Nephron progenitor cell (in vitro differentiated cells): ENCODE data around the gene AQP6.

Experiments used
- DNase-seq: peaks from one replicate; pipeline ENCODE4 v3.0.0; 2021
- H3K27ac Mint-ChIP-seq: 2 replicates; pipeline ENCODE4 v1.8.0; 2021; ENCODE audit warnings: mild to moderate bottlenecking, moderate library complexity, mixed read lengths
- H3K27me3 Mint-ChIP-seq: 2 replicates; pipeline ENCODE4 v1.8.0; 2021; ENCODE audit warnings: mild to moderate bottlenecking, low read depth, mixed read lengths; ENCODE audit not compliant: poor library complexity
- H3K36me3 Mint-ChIP-seq: 2 replicates; pipeline ENCODE4 v1.8.0; 2021; ENCODE audit warnings: low read depth, mixed read lengths
- H3K4me1 Mint-ChIP-seq: 2 replicates; pipeline ENCODE4 v1.8.0; 2021; ENCODE audit warnings: mixed read lengths
- H3K4me3 Mint-ChIP-seq: 2 replicates; pipeline ENCODE4 v1.8.0; 2021; ENCODE audit warnings: mild to moderate bottlenecking, moderate library complexity, mixed read lengths
- H3K9me3 Mint-ChIP-seq: 2 replicates; pipeline ENCODE4 v1.8.0; 2021; ENCODE audit warnings: mild to moderate bottlenecking, moderate library complexity, mixed read lengths
- TF ChIP-seq, protein P1 (sequence below): fragments of 200-600 bp; sonication (generic); IDR thresholded peaks from 2 replicates; pipeline ENCODE4 v1.5.0; 2021; ENCODE audit warnings: antibody characterized with exemption

Gene AQP6

DNA sequence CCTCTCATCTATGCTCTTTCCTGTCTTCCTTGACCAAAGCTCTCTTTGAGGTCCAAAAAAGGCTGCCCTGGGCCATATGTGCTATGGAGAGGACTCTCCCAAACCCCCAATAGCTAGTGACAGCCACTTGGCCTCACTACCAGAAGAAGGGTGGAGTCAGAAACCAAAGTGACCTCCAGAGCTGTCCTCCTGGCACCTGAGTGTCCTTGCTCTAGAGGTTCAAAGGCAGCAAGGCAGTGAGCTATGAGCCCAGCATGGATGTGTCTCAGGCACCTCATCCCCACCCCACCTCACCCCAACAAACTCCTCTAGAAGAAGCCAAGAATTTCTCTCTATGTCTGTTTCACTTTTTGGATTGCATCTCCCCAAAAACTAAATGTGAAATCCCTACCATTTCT is 15.2 kb upstream of the AQP6 start:
- no peaks in the 10 kb centered on the region for H3K9me3 Mint-ChIP-seq
- no peak overlapping the region for H3K4me3 Mint-ChIP-seq
- H3K36me3 Mint-ChIP-seq, result no peaks in the 10 kb centered on the region
- no peak overlapping the region for H3K27ac Mint-ChIP-seq
- TF ChIP-seq, protein P1, sequence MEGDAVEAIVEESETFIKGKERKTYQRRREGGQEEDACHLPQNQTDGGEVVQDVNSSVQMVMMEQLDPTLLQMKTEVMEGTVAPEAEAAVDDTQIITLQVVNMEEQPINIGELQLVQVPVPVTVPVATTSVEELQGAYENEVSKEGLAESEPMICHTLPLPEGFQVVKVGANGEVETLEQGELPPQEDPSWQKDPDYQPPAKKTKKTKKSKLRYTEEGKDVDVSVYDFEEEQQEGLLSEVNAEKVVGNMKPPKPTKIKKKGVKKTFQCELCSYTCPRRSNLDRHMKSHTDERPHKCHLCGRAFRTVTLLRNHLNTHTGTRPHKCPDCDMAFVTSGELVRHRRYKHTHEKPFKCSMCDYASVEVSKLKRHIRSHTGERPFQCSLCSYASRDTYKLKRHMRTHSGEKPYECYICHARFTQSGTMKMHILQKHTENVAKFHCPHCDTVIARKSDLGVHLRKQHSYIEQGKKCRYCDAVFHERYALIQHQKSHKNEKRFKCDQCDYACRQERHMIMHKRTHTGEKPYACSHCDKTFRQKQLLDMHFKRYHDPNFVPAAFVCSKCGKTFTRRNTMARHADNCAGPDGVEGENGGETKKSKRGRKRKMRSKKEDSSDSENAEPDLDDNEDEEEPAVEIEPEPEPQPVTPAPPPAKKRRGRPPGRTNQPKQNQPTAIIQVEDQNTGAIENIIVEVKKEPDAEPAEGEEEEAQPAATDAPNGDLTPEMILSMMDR, result no peak
- no peak for DNase-seq
- peaks cover 43% of the 10 kb centered on the region for H3K4me1 Mint-ChIP-seq
- H3K27me3 Mint-ChIP-seq, result peaks cover 68% of the 10 kb centered on the region

DNA sequence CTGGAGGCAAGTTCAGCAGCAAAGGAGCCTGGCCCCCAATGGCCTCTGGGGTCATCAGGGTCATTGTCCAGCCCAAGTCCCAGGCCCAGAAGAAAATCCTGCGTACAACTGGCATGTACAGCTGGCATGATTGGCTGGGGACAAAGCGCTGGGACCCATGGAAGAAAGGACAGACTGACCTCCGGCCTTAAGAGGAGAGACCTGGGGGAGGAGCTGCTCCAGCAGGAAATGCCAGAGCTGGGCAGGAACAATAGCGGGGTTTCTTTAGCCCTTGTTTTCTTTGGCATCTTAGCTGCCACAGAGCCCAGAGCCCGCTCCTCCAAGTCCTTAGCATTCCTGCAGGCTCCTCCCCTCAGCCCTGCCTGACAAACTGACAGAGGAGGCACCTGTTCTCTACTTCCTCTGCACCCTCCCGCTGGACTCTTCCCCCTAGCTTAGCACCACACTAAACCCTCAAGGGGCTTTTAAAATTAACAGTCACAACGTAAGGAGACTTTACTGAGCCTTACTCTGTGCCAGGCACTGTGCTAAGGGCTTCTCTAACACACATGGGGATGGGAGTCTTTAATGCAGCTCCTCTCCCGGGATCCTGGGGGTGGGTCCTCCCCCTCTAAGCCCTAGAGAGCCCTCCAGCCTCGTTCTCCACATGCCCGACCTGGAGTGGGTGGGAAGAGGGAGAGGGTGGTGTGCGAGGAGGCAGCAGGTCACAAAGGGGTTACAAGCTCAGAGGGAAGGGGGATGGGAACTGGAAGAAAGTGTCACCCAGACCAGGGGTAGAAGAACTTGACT is 12.9 kb upstream of the AQP6 start:
- peak overlapping the region; percentile 78 for H3K4me3 Mint-ChIP-seq
- H3K27me3 Mint-ChIP-seq, result peaks cover 84% of the 10 kb centered on the region
- H3K9me3 Mint-ChIP-seq, result no peaks in the 10 kb centered on the region
- TF ChIP-seq, protein P1, result no peak
- no peak overlapping the region for H3K27ac Mint-ChIP-seq
- peaks cover 37% of the 10 kb centered on the region for H3K4me1 Mint-ChIP-seq
- DNase-seq, result no peak
- H3K36me3 Mint-ChIP-seq, result no peaks in the 10 kb centered on the region

DNA sequence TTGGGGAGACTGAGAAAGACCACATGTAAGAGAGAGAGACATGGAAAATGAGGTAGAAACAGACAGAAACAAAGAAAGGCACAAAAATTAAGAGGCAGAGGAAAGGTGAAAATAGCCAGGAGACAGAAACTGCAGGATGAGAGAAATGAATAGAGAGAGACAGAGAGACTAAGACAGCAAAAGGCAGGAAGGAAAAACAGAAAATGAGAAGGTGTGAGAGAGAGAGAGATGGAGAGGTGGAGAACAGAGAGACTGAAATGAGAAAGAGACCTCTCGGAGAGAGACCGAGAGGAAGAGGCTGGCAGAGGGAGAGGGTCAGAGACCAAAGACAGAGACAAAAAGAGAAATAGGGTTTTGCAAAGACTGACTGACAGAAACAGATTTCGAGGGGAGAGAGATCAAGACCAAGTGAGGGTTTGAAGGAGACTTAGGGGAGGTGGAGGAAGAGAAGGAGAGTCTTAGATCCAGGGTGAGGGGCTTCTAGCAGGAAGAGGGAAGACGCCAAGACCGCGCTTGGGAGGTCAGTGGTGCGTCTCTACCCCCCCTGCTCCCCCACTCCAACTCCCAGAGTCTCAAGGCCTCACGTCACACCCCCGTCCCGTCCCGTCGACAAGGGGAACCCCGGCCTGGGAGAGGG is 12.2 kb upstream of the AQP6 start:
- H3K4me3 Mint-ChIP-seq, result peak overlapping the region; percentile 78
- H3K9me3 Mint-ChIP-seq, result no peaks in the 10 kb centered on the region
- peaks cover 89% of the 10 kb centered on the region for H3K27me3 Mint-ChIP-seq
- H3K36me3 Mint-ChIP-seq, result no peaks in the 10 kb centered on the region
- TF ChIP-seq, protein P1, result no peak
- H3K27ac Mint-ChIP-seq, result no peak overlapping the region
- peaks cover 41% of the 10 kb centered on the region for H3K4me1 Mint-ChIP-seq
- DNase-seq, result no peak

DNA sequence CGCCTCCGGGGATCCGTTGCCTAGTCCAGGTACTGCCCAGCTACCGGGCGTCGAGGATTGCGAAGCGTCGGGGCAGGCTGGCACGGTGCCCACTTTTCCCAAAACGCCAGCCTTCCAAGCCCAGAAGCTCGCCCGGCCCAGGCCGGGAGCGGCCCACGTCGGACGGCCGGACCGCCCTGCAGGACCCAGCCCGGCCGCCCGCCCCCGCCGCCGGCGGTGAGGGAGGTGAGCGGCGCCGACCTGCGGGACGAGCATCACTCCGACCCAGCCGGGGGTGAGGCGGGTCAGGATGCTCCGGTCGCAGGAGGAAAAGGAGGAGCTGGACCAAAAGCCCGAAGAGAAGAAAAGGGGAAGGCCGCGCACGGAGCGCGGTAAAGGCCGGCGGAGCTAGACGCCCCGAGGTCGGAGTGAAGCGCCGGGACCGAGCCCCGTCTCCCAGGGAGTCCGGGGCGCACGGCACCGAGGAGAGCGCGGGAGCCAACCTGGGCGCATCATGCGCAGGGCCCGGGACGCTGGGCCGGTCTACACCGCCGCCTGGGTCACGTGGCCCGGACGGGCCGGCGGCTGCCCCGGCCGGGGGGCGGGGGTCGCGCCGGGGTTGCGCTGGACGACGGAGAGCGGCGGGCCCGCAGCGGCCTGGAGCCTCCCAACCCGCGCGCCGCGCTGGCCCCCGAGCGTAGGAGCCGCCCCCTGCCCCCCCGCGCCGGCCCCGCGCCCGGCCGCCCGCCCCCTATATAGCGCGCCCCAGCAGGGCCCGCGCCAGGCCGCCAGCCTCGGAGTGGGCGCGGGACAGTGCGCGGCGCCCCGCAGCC is 11.4 kb upstream of the AQP6 start, which contains the start of gene AQP5:
Gene AQP5 (plus strand): TSS at position 762 of the 812 bp plus-strand sequence. CDS start 146 bp downstream, outside the sequence.
- TF ChIP-seq, protein P1, result no peak
- H3K4me3 Mint-ChIP-seq, result peak within 1 kb of the TSS; percentile 78
- H3K4me1 Mint-ChIP-seq, result peaks cover 45% of the 10 kb centered on the region
- no peaks in the 10 kb centered on the region for H3K9me3 Mint-ChIP-seq
- H3K27me3 Mint-ChIP-seq, result peaks cover 89% of the 10 kb centered on the region
- H3K36me3 Mint-ChIP-seq, result no peaks in the 10 kb centered on the region
- peak; percentile 64 for DNase-seq
- no peak within 1 kb of the TSS for H3K27ac Mint-ChIP-seq

DNA sequence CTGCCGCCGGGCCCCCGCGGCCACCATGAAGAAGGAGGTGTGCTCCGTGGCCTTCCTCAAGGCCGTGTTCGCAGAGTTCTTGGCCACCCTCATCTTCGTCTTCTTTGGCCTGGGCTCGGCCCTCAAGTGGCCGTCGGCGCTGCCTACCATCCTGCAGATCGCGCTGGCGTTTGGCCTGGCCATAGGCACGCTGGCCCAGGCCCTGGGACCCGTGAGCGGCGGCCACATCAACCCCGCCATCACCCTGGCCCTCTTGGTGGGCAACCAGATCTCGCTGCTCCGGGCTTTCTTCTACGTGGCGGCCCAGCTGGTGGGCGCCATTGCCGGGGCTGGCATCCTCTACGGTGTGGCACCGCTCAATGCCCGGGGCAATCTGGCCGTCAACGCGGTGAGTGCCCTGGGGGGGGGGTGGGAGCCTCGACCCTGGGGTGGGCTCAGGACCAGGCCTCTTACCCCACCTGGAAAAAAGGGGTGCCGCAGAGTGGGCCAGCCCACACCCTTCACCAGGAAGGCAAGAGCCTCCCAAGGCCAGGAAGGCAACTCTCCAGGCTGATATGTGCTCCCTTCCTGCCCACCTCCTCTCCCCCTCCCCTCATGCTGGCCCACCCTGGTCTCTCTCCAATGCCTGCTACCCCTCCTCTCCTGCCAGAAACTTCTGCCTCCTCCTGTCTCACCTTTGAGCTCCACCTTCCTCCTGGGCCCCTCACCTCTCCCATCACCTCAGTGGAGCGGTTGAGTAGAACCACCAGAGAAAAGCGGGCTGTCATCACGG is 10.6 kb upstream of the AQP6 start:
- DNase-seq, result no peak
- Mint-ChIP-seq H3K4me1 (peaks cover 48% of the 10 kb centered on the region), H3K36me3 (no peaks in the 10 kb centered on the region), H3K4me3 (no peak overlapping the region), H3K9me3 (no peaks in the 10 kb centered on the region), H3K27me3 (peaks cover 82% of the 10 kb centered on the region), H3K27ac (no peak overlapping the region)
- TF ChIP-seq, protein P1, result no peak
